CD4-positive, alpha-beta T cell treated with Interferon alpha-2 for 1 hour (primary cell): ENCODE results near the gene CUBN.

Experiments
- DNase-seq, 2 donors: peaks; one replicate each; pipeline ENCODE4 v3.0.0-alpha.2; 2020 to 2022

CUBN gene

GRCh38 chr10:16811765-16812164 lies 317.8 kb downstream of the CUBN start:
- DNase-seq, result no peak

GRCh38 chr10:16811292-16811691 lies 318.3 kb downstream of the CUBN start:
- no peak for DNase-seq

- DNase-seq, result peak; percentile 32 to 62
Observed at GRCh38 chr10:16809074-16809718, 320.4 kb downstream of the CUBN start.

GRCh38 chr10:16804123-16804522 lies 325.5 kb downstream of the CUBN start:
- no peak for DNase-seq

- DNase-seq, result no peak
Observed at GRCh38 chr10:16803464-16803863, 326.1 kb downstream of the CUBN start.

GRCh38 chr10:16799621-16800020 lies 330.0 kb downstream of the CUBN start:
- no peak for DNase-seq

GRCh38 chr10:16798571-16798970 lies 331.0 kb downstream of the CUBN start:
- no peak for DNase-seq

- DNase-seq, result no peak
Observed at GRCh38 chr10:16795410-16796073, 334.1 kb downstream of the CUBN start.

GRCh38 chr10:16794005-16794404 lies 335.6 kb downstream of the CUBN start:
- DNase-seq, result no peak

GRCh38 chr10:16792675-16793074 lies 336.9 kb downstream of the CUBN start:
- no peak for DNase-seq

- no peak for DNase-seq
Observed at GRCh38 chr10:16789765-16790164, 339.8 kb downstream of the CUBN start.

GRCh38 chr10:16789261-16789660 lies 340.4 kb downstream of the CUBN start:
- no peak for DNase-seq

GRCh38 chr10:16788778-16789177 lies 340.8 kb downstream of the CUBN start:
- peak in 1 of 2 donors; percentile 16 for DNase-seq

GRCh38 chr10:16788125-16788524 lies 341.5 kb downstream of the CUBN start:
- peak; percentile 2 to 61 for DNase-seq

GRCh38 chr10:16787361-16787791 lies 342.2 kb downstream of the CUBN start:
- peak; percentile 76 to 91 for DNase-seq

GRCh38 chr10:16780338-16780880 lies 349.2 kb downstream of the CUBN start:
- DNase-seq, result no peak

- DNase-seq, result peak; percentile 5 to 70
Observed at GRCh38 chr10:16779384-16779915, 350.2 kb downstream of the CUBN start.

- peak in 1 of 2 donors; percentile 74 for DNase-seq
Observed at GRCh38 chr10:16777473-16778370, 351.9 kb downstream of the CUBN start.

GRCh38 chr10:16776896-16777295 lies 352.7 kb downstream of the CUBN start:
- DNase-seq, result no peak
